Measurements from ENCODE around the gene HRH2.

The HRH2 gene

GRCh38 chr5:175674731-175675346, 17.0 kb downstream of the HRH2 start:
- Histone ChIP-seq H2BK12ac (ENCODE audit: low read length) (no peak overlapping the region), H2BK120ac (ENCODE audit: insufficient read depth, low read length, poor library complexity) (no peak overlapping the region), H3K14ac (ENCODE audit: low read length) (no peak overlapping the region), H3K4me2 (ENCODE audit: low read length) (no peak overlapping the region), H3K79me2 (ENCODE audit: control insufficient read depth, insufficient read depth, low read length, poor library complexity) (no peaks in the 10 kb centered on the region), H3K4ac (ENCODE audit: low read depth, low read length) (no peak overlapping the region), H3K36me3 (ENCODE audit: control insufficient read depth in 1 of 2, insufficient read depth in 2 of 2, low read length in 2 of 2) (no peaks in the 10 kb centered on the region), H4K8ac (ENCODE audit: low read depth, low read length) (no peak overlapping the region), H3K27ac (ENCODE audit: low read depth, low read length) (no peak overlapping the region), H2AK5ac (ENCODE audit: low read length) (no peak overlapping the region), H3K23ac (ENCODE audit: low read length) (no peak overlapping the region), H3K79me1 (ENCODE audit: low read length) (no peaks in the 10 kb centered on the region), H4K91ac (ENCODE audit: low read depth, low read length) (no peak overlapping the region), H4K12ac (ENCODE audit: low read depth, low read length) (no peak overlapping the region), H2BK5ac (ENCODE audit: low read depth, low read length, poor library complexity) (no peak overlapping the region), H3K9ac (ENCODE audit: low read length) (no peak overlapping the region), H3K18ac (ENCODE audit: low read length) (no peak overlapping the region), H3K9me3 (ENCODE audit: insufficient read depth, low read depth, low read length) (no peaks in the 10 kb centered on the region), H3K27me3 (ENCODE audit: insufficient read depth, low read length) (no peaks in the 10 kb centered on the region), H3K4me3 (ENCODE audit: low read depth, low read length) (no peak overlapping the region), H2AFZ (ENCODE audit: insufficient read depth, low read length, poor library complexity) (no peak overlapping the region), H3K4me1 (ENCODE audit: control insufficient read depth in 1 of 2, insufficient read depth in 2 of 2, low read length in 2 of 2) (no peaks in the 10 kb centered on the region)
- no CpG with 5 or more reads among the region's 5 CpGs for WGBS (ENCODE audit: extremely low coverage, insufficient coverage, insufficient read length)
- DNase-seq, result no peak

GRCh38 chr5:175675873-175676272, 18.0 kb downstream of the HRH2 start:
- H3K14ac ChIP-seq (ENCODE audit: low read length), result no peak overlapping the region
- H4K12ac ChIP-seq (ENCODE audit: low read depth, low read length), result no peak overlapping the region
- no peak overlapping the region for H2BK120ac ChIP-seq (ENCODE audit: insufficient read depth, low read length, poor library complexity)
- DNase-seq, result no peak
- no peak overlapping the region for H2BK5ac ChIP-seq (ENCODE audit: low read depth, low read length, poor library complexity)
- no peak overlapping the region for H3K18ac ChIP-seq (ENCODE audit: low read length)
- H4K8ac ChIP-seq (ENCODE audit: low read depth, low read length), result no peak overlapping the region
- no peak overlapping the region for H3K27ac ChIP-seq (ENCODE audit: low read depth, low read length)
- no peak overlapping the region for H3K23ac ChIP-seq (ENCODE audit: low read length)
- H3K4me2 ChIP-seq (ENCODE audit: low read length), result no peak overlapping the region
- no peaks in the 10 kb centered on the region for H3K27me3 ChIP-seq (ENCODE audit: insufficient read depth, low read length)
- H2AK5ac ChIP-seq (ENCODE audit: low read length), result no peak overlapping the region
- H3K79me2 ChIP-seq (ENCODE audit: control insufficient read depth, insufficient read depth, low read length, poor library complexity), result no peaks in the 10 kb centered on the region
- no peaks in the 10 kb centered on the region for H3K79me1 ChIP-seq (ENCODE audit: low read length)
- H3K36me3 ChIP-seq (ENCODE audit: control insufficient read depth in 1 of 2, insufficient read depth in 2 of 2, low read length in 2 of 2), result no peaks in the 10 kb centered on the region
- H2BK12ac ChIP-seq (ENCODE audit: low read length), result no peak overlapping the region
- no peak overlapping the region for H2AFZ ChIP-seq (ENCODE audit: insufficient read depth, low read length, poor library complexity)
- H4K91ac ChIP-seq (ENCODE audit: low read depth, low read length), result no peak overlapping the region
- H3K9ac ChIP-seq (ENCODE audit: low read length), result no peak overlapping the region
- no peaks in the 10 kb centered on the region for H3K9me3 ChIP-seq (ENCODE audit: insufficient read depth, low read depth, low read length)
- H3K4ac ChIP-seq (ENCODE audit: low read depth, low read length), result no peak overlapping the region
- no peak overlapping the region for H3K4me3 ChIP-seq (ENCODE audit: low read depth, low read length)
- no CpG with 5 or more reads among the region's 10 CpGs for WGBS (ENCODE audit: extremely low coverage, insufficient coverage, insufficient read length)
- no peaks in the 10 kb centered on the region for H3K4me1 ChIP-seq (ENCODE audit: control insufficient read depth in 1 of 2, insufficient read depth in 2 of 2, low read length in 2 of 2)

GRCh38 chr5:175677571-175677970, 19.7 kb downstream of the HRH2 start:
- no peak overlapping the region for H3K4me2 ChIP-seq (ENCODE audit: low read length)
- H2BK5ac ChIP-seq (ENCODE audit: low read depth, low read length, poor library complexity), result no peak overlapping the region
- no peaks in the 10 kb centered on the region for H3K36me3 ChIP-seq (ENCODE audit: control insufficient read depth in 1 of 2, insufficient read depth in 2 of 2, low read length in 2 of 2)
- no peaks in the 10 kb centered on the region for H3K9me3 ChIP-seq (ENCODE audit: insufficient read depth, low read depth, low read length)
- H3K79me2 ChIP-seq (ENCODE audit: control insufficient read depth, insufficient read depth, low read length, poor library complexity), result no peaks in the 10 kb centered on the region
- H4K12ac ChIP-seq (ENCODE audit: low read depth, low read length), result no peak overlapping the region
- H2BK120ac ChIP-seq (ENCODE audit: insufficient read depth, low read length, poor library complexity), result no peak overlapping the region
- no peak overlapping the region for H3K4ac ChIP-seq (ENCODE audit: low read depth, low read length)
- H2AFZ ChIP-seq (ENCODE audit: insufficient read depth, low read length, poor library complexity), result no peak overlapping the region
- no peak overlapping the region for H3K23ac ChIP-seq (ENCODE audit: low read length)
- H3K9ac ChIP-seq (ENCODE audit: low read length), result no peak overlapping the region
- no peaks in the 10 kb centered on the region for H3K4me1 ChIP-seq (ENCODE audit: control insufficient read depth in 1 of 2, insufficient read depth in 2 of 2, low read length in 2 of 2)
- H3K18ac ChIP-seq (ENCODE audit: low read length), result no peak overlapping the region
- no peak overlapping the region for H4K8ac ChIP-seq (ENCODE audit: low read depth, low read length)
- WGBS (ENCODE audit: extremely low coverage, insufficient coverage, insufficient read length), result no CpG with 5 or more reads among the region's 13 CpGs
- no peak overlapping the region for H3K27ac ChIP-seq (ENCODE audit: low read depth, low read length)
- H3K79me1 ChIP-seq (ENCODE audit: low read length), result no peaks in the 10 kb centered on the region
- H4K91ac ChIP-seq (ENCODE audit: low read depth, low read length), result no peak overlapping the region
- H3K4me3 ChIP-seq (ENCODE audit: low read depth, low read length), result no peak overlapping the region
- no peaks in the 10 kb centered on the region for H3K27me3 ChIP-seq (ENCODE audit: insufficient read depth, low read length)
- H3K14ac ChIP-seq (ENCODE audit: low read length), result no peak overlapping the region
- no peak overlapping the region for H2BK12ac ChIP-seq (ENCODE audit: low read length)
- H2AK5ac ChIP-seq (ENCODE audit: low read length), result no peak overlapping the region
- DNase-seq, result no peak

DNA sequence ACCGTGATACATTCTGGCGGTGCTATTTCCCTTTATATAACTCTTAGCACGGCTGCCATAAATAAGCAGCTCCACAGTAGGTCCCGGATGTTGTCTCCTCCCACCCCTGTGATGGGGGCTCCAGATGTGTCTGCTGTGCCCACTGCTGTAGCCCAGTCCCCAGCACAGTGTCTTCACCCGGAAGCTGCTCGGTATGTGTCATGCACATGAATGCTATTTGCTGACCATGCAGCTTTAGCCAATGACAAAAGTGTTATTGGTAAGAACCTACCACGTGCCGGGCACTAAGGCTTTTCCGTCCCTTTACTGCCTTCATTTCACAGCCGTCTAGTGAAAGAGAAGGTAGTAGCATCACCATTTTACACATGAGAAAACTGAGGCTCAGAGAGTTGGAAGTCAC, 20.2 kb downstream of the HRH2 start:
- WGBS (ENCODE audit: extremely low coverage, insufficient coverage, insufficient read length), result no CpG with 5 or more reads among the region's 10 CpGs
- Histone ChIP-seq H3K27ac (ENCODE audit: low read depth, low read length) (no peak overlapping the region), H3K4me1 (ENCODE audit: control insufficient read depth in 1 of 2, insufficient read depth in 2 of 2, low read length in 2 of 2) (no peaks in the 10 kb centered on the region), H2AFZ (ENCODE audit: insufficient read depth, low read length, poor library complexity) (no peak overlapping the region), H3K27me3 (ENCODE audit: insufficient read depth, low read length) (no peaks in the 10 kb centered on the region), H3K9me3 (ENCODE audit: insufficient read depth, low read depth, low read length) (no peaks in the 10 kb centered on the region), H4K91ac (ENCODE audit: low read depth, low read length) (no peak overlapping the region), H3K4ac (ENCODE audit: low read depth, low read length) (no peak overlapping the region), H2BK5ac (ENCODE audit: low read depth, low read length, poor library complexity) (no peak overlapping the region), H3K4me3 (ENCODE audit: low read depth, low read length) (no peak overlapping the region), H3K79me2 (ENCODE audit: control insufficient read depth, insufficient read depth, low read length, poor library complexity) (no peaks in the 10 kb centered on the region), H3K4me2 (ENCODE audit: low read length) (no peak overlapping the region), H4K12ac (ENCODE audit: low read depth, low read length) (no peak overlapping the region), H3K23ac (ENCODE audit: low read length) (no peak overlapping the region), H3K14ac (ENCODE audit: low read length) (no peak overlapping the region), H2AK5ac (ENCODE audit: low read length) (no peak overlapping the region), H3K18ac (ENCODE audit: low read length) (no peak overlapping the region), H3K9ac (ENCODE audit: low read length) (no peak overlapping the region), H2BK12ac (ENCODE audit: low read length) (no peak overlapping the region), H2BK120ac (ENCODE audit: insufficient read depth, low read length, poor library complexity) (no peak overlapping the region), H3K79me1 (ENCODE audit: low read length) (no peaks in the 10 kb centered on the region), H4K8ac (ENCODE audit: low read depth, low read length) (no peak overlapping the region), H3K36me3 (ENCODE audit: control insufficient read depth in 1 of 2, insufficient read depth in 2 of 2, low read length in 2 of 2) (no peaks in the 10 kb centered on the region)
- DNase-seq, result no peak
